Type B pancreatic cell (in vitro differentiated cells): ENCODE results near the gene RHOBTB3. TPM values are rescaled to one million over a fixed set of nuclear protein-coding genes. Genes with fewer than 3 reads are reported as not detected.

ENCODE experiments used
- DNase-seq: peaks from one replicate; pipeline ENCODE4 v3.0.0; 2021; ENCODE audit warnings: mixed read lengths; ENCODE audit not compliant: unreplicated experiment; ENCODE audit errors: extremely low spot score
- H3K27ac Mint-ChIP-seq: 2 replicates; pipeline ENCODE4 v1.8.0; 2021; ENCODE audit warnings: mild to moderate bottlenecking, mixed read lengths
- H3K27me3 Mint-ChIP-seq: 2 replicates; pipeline ENCODE4 v1.8.0; 2021; ENCODE audit warnings: mixed read lengths
- H3K36me3 Mint-ChIP-seq: 2 replicates; pipeline ENCODE4 v1.8.0; 2021; ENCODE audit warnings: mixed read lengths
- H3K4me1 Mint-ChIP-seq: one replicate; pipeline ENCODE4 v1.8.0; 2021; ENCODE audit warnings: mixed read lengths; ENCODE audit not compliant: unreplicated experiment
- H3K4me3 Mint-ChIP-seq: 2 replicates; pipeline ENCODE4 v1.8.0; 2021; ENCODE audit warnings: mild to moderate bottlenecking, mixed read lengths
- H3K9me3 Mint-ChIP-seq: 2 replicates; pipeline ENCODE4 v1.8.0; 2021; ENCODE audit warnings: mixed read lengths
- CTCF ChIP-seq: fragments of 200-600 bp; sonication (generic); conservative IDR thresholded peaks from 2 replicates; pipeline ENCODE4 v1.5.0; 2021; ENCODE audit warnings: antibody characterized with exemption, mild to moderate bottlenecking
- total RNA-seq: library from RNA; stranded (reverse); gene quantifications from 2 replicates; pipeline ENCODE4 v1.2.1, GENCODE V29; 2021; ENCODE audit warnings: low replicate concordance

The RHOBTB3 gene
- total RNA-seq, 1 donor from 2014 or later: 76.3 TPM

- H3K27ac Mint-ChIP-seq: no peak overlapping the region
- no peak for TF ChIP-seq CTCF
- H3K9me3 Mint-ChIP-seq: no peaks in the 10 kb centered on the region
- H3K4me1 Mint-ChIP-seq: peaks cover 29% of the 10 kb centered on the region
- peaks cover 13% of the 10 kb centered on the region for H3K36me3 Mint-ChIP-seq
- no peak for DNase-seq
- no peaks in the 10 kb centered on the region for H3K27me3 Mint-ChIP-seq
- H3K4me3 Mint-ChIP-seq: no peak overlapping the region
Measured at GRCh38 chr5:95816776-95817175, 85.6 kb downstream of the RHOBTB3 start.

GRCh38 chr5:95817430-95817829 lies 86.3 kb downstream of the RHOBTB3 start:
- H3K27ac Mint-ChIP-seq: no peak overlapping the region
- no peaks in the 10 kb centered on the region for H3K9me3 Mint-ChIP-seq
- peaks cover 31% of the 10 kb centered on the region for H3K4me1 Mint-ChIP-seq
- no peaks in the 10 kb centered on the region for H3K27me3 Mint-ChIP-seq
- no peak for TF ChIP-seq CTCF
- no peak overlapping the region for H3K4me3 Mint-ChIP-seq
- H3K36me3 Mint-ChIP-seq: peaks cover 13% of the 10 kb centered on the region
- no peak for DNase-seq

GRCh38 chr5:95818181-95819147 lies 87.3 kb downstream of the RHOBTB3 start:
- no peaks in the 10 kb centered on the region for H3K9me3 Mint-ChIP-seq
- no peak overlapping the region for H3K27ac Mint-ChIP-seq
- H3K4me1 Mint-ChIP-seq: peaks cover 39% of the 10 kb centered on the region
- peak overlapping the region; percentile 9 for H3K4me3 Mint-ChIP-seq
- DNase-seq: no peak
- H3K27me3 Mint-ChIP-seq: no peaks in the 10 kb centered on the region
- no peak for TF ChIP-seq CTCF
- peaks cover 13% of the 10 kb centered on the region for H3K36me3 Mint-ChIP-seq

GRCh38 chr5:95821110-95822021 lies 90.2 kb downstream of the RHOBTB3 start:
- Mint-ChIP-seq H3K36me3 (peaks cover 1% of the 10 kb centered on the region), H3K4me3 (peak overlapping the region; percentile 94), H3K4me1 (peaks cover 50% of the 10 kb centered on the region), H3K9me3 (no peaks in the 10 kb centered on the region), H3K27me3 (no peaks in the 10 kb centered on the region), H3K27ac (peak overlapping the region; percentile 90)
- TF ChIP-seq CTCF: no peak
- no peak for DNase-seq

- Mint-ChIP-seq H3K27me3 (no peaks in the 10 kb centered on the region), H3K36me3 (no peaks in the 10 kb centered on the region), H3K27ac (peak overlapping the region; percentile 90), H3K4me1 (peaks cover 50% of the 10 kb centered on the region), H3K4me3 (peak overlapping the region; percentile 94), H3K9me3 (no peaks in the 10 kb centered on the region)
- DNase-seq: no peak
- no peak for TF ChIP-seq CTCF
Measured at GRCh38 chr5:95822043-95822541, 91.0 kb downstream of the RHOBTB3 start.
